Measurements from ENCODE around the gene KRTAP5-3.
A peak's percentile ranks its signal among the peaks of the same experiment; 100 is the strongest.

The KRTAP5-3 gene

GRCh38 chr11:1642288-1643145 is 34.3 kb upstream of the KRTAP5-3 start:
- DNase-seq = no peak

DNA sequence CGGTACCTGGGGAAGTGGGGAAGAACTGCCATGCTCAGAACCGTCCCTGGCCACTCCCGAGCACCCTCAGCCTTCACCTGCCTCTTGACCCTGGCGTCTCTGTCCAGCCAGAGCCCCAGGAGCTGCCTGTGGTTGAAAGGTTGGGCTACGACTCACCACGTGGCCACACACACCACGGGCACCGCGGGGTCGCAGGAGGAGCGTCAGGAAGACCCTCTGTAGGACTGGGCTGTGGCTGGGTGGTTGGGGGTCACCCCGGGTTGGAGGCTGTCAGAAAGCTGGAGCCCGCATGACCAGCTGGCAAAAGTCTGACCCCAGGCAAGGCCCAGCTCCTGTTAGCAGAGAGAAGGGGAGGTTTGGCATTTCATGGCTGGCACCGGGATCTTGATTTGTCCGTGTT is 32.8 kb upstream of the KRTAP5-3 start:
- DNase-seq = no peak

DNA sequence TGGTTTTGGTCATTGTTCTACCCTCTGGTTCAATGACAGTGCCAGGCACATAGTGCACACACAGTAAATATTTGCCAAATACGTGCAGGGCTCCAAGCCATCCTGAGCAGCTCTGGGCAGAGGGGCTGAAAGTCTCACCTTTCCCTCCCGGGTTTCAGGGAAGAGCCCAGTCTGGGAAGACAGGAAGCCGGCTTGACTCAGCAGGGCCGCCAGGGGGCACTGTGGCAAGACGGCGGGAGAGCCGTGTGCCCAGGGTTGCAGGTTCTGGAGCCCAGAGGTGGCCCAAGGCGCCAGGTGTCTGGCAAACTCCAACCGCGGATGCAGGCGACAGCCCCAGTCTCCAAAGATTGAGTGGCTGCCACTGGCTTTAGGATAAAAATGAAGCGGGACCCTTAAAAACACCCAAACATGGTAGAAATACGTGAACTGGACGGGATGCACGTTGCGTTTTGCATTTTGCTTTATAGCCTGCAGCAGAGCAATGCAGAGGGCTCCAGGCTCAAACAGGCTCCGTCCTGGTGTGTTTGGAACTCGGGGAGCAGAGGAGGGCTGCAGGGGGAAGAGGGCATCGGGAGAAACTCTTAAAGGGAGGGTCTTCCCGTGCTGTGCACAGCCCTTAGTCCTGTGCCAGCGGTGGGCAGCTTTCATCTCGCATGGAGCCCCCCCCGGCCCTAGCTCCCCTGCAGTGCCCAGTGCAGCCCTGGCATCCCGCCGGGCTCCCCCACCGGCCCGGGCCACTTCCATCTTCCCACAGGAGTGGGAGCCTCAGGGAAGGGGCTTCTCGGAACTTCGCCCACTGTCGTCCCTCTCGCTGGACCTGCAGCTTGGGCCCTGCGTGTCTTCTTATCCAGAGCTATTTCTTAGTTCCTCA is 32.0 kb upstream of the KRTAP5-3 start:
- peak; percentile 11 to 17 for DNase-seq

DNA sequence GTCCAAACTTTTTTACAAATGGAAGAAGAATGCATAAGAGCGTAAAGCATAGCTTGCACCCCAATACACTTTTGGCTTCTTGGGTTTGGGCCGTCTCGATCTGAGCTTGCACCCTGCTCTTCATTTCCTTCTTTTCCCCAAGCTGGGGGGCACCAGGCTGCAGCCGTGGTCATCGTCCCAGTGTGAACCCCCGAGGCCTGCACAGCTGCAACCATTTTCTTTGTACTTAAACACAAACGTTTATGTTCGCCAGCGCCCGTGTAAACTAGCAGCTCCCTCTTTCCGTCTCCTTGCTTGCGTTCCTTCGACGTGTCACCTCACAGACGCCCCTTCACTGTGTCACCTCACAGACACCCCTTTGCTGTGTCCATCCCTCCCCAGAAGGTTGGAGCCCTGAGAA is 31.4 kb upstream of the KRTAP5-3 start:
- no peak for DNase-seq

- DNase-seq = no peak
Observed at GRCh38 chr11:1639102-1639620, 30.9 kb upstream of the KRTAP5-3 start.

DNA sequence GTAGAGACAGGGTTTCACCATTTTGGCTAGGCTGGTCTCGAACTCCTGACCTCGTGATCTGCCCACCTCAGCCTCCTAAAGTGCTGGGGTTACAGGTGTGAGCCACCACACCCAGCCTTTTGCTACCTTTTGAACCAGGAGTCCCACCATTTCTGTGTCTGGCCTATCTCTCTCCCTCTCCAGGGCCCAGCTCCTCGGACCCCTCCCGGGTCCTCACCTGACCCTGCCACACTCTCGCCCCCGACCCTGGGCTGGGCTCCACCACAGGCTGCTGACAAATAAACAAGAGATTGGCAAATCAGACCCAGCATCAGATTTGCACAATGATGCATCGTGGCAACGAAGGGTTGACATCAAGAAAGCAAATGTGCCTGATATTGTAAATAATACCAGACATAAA is 30.1 kb upstream of the KRTAP5-3 start:
- DNase-seq = no peak

DNA sequence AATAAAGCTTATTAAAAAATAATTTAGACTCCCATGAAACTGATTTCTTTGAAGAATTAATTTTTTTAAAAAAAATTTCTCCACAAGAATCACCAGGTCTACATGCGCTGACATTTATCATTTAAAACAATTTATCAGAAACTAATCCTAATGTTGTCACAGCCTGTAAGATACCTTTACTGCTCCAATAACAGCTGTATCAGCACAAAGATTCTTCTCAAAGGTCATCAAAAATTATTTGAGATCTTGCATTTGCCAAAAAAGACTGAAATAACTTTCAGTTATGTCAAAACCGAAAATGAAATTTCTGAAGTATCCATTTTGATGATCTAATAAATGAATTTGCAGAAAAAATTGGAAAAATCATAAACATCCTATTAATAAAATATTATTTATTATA is 29.4 kb upstream of the KRTAP5-3 start:
- no peak for DNase-seq

DNA sequence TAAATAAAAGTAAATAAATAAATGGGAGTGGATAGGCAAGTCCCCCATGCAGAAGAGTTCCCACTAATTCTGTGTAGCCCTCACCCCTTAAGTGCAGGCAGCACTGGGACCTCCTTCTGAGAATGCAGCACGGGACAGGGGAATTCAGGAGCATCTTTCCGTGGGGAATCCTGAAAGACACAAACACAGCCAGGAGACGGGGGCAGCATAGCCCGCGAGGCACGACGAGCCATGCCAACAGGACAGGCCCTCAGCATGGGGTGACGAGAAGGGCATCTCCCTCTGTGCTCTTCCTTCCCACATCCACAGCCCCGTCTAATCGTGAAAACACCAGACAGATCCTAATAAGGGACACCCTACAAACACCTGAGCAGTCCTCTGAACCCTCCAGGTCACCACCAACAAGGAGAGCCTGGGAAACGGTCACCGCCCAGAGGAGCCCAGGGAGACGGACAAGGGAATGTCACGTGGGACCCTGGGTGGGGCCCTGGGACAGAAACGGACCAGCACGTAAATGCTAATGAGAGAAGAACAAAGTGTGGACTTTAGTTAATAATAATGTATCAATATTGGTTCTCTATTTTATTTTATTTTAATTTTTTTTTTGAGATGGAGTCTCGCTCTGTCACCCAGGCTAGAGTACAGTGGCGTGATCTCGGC is 28.2 kb upstream of the KRTAP5-3 start:
- DNase-seq = no peak

DNA sequence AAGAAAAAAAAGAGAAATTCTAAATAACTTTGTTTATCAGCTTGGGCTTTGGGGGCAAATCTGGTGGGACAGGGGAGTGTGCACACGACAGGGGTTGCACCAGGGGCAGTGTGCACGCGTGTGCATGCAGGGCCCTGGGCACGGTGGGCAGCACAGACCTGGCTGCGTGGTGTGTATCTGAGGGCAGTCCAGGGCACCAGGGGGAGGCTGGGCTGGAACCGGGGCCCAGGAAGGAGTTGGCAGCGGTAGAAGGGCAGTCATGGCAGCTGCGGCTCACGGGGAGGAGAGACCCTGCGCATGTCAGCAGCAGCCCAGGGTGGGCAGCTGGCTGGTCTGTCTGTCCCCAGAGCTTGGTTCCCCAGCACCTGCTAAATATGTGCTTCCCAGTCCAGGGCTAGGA is 25.6 kb upstream of the KRTAP5-3 start:
- no peak for DNase-seq

GRCh38 chr11:1632053-1632714 is 23.9 kb upstream of the KRTAP5-3 start:
- no peak for DNase-seq

DNA sequence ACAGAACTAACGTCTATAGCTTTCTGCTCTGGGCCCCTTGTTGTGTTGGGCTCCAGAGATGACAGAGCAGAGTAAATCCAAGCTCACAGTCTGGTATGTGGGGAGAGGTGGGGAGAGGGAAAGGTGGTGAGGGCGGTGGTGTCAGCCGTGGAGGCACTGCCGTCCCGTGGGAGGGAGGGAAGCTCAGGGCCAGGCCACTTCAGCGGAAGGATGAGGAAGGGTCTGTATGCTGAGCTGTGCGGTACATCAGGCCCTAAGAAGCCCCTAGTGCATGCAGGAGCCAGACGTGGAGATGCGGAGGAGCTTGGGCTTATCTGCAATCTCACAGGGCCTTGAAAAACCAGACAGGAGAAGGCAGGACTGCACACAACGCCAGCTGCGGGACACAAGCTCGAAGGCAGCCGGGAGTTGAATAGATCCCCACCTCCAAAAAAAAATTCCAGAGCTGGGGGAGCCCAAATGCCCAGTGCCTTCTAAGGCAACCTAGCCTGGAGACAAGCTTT is 22.9 kb upstream of the KRTAP5-3 start:
- DNase-seq = no peak

GRCh38 chr11:1630271-1630670 is 22.0 kb upstream of the KRTAP5-3 start:
- no peak for DNase-seq

DNA sequence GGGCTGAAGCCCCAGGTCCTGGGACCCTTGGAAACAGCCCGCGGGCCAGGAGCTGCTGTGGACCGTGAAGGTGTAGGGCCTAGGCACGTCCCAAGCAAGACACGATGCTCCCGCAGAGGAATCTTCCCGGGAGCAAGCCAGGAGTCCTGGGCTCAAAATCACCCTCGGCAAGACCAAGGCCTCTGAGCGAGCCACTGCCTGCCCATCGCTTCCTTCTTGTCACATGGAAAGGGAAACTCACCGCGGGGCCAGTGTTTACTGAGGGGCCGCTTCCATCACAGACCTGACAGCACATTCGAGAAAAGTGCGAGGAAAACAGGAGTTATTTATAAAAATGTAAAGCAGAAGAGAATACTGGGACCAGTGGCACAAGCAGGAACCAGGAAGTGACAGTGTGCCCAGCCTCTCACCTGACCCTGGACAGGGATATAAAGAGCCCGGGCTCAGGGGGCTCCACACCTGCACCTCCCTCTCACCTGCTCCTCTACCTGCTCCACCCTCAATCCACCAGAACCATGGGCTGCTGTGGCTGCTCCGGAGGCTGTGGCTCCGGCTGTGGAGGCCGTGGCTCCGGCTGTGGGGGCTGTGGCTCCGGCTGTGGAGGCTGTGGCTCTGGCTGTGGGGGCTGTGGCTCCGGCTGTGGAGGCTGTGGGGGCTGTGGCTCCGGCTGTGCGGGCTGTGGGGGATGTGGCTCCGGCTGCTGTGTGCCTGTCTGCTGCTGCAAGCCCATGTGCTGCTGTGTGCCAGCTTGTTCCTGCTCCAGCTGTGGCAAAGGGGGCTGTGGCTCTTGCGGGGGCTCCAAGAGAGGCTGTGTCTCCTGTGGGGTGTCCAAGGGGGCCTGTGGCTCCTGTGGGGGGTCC is 21.3 kb upstream of the KRTAP5-3 start, which contains the start of gene KRTAP5-5:
Gene KRTAP5-5 (plus strand): TSS at position 450 of the 860 bp plus-strand sequence. CDS start 66 bp downstream, at position 516.
- DNase-seq = no peak

DNA sequence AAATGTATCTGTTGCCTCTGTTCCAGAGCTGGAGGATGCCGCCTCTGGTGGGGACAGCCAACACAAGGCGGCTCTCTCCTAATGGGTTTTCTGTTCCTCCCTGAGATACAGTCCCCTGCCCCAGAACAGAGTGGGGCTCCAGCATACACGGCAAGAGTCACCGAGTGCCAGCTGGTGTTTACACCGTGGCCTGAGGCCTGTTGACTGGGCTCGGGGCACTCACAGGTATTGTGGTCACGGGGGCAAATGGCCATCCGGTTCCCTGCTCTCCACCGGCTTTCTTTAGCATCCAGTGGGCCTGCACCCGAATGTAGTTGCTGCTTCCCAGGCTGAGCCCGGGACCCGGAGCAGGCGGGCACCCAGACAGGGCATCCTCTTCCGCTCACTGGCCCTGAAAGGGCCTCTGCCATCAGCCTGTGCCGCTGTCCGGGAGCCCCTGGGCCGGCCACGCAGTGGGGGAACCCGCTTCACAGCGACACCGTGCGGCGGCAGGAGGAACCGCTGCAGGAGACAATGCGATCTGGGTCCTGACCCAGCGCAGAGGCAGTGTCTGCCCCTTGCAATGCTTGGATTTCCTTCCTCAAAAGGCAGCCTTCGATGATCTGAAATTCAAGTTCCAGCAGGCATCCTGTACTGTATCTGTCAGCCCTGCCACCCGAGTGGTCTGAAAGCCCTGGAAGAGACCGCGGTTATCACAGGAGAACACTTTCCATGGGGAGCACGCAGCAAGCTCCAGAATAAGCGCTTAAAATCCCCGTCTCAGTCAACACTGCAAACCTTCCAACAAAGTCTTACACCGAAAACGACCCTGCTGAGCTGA is 20.5 kb upstream of the KRTAP5-3 start:
- DNase-seq = peak; percentile 48 to 55

- no peak for DNase-seq
Observed at GRCh38 chr11:1625541-1625940, 17.3 kb upstream of the KRTAP5-3 start.

- DNase-seq = no peak
Observed at GRCh38 chr11:1624621-1625020, 16.4 kb upstream of the KRTAP5-3 start.

GRCh38 chr11:1623716-1624115 is 15.5 kb upstream of the KRTAP5-3 start:
- DNase-seq = no peak

DNA sequence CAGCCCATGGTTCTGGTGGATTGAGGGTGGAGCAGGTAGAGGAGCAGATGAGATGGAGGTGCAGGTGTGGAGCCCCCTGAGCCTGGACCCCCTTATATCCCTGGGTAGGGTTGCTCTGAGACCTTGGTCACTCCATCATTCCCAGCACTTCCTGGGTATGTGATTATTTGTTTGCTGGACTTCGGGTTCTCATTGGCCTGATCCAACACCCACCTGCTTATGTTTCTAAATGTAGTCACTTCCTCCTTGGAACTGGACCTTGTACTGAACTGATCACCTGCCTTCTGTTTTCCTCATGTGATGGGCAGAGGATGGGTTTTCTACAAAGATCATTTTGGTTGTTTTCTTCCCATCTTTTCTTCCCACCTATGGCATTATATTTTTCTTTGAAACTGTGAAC is 13.8 kb upstream of the KRTAP5-3 start, which contains the start of gene KRTAP5-4:
Gene KRTAP5-4 (minus strand): TSS at position 53 of the 400 bp plus-strand sequence. CDS start 45 bp downstream, at position 8.
- no peak for DNase-seq

- DNase-seq = peak in 1 of 2 donors; percentile 14
Observed at GRCh38 chr11:1619449-1619848, 11.2 kb upstream of the KRTAP5-3 start.

DNA sequence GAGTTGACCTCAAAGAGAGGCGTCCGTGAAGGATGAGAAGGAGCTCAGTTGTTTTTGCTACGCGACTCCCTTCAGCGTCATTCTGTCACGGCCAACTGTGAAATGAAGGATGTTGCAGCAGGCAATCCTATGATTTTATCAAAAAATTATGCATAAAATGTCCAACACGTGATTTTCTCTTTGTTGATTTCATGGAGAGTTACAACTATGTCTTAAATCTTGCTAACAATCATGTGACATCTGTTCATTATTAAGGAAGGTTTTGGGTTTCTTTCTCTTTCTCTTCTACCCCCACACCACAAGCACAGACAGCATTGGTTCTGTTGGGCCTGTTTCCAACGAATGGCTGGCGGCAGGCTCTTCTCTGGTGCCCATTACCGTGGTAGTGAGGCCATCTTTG is 10.0 kb upstream of the KRTAP5-3 start:
- DNase-seq = no peak
